Loucy (cell line): ENCODE data around the gene ZKSCAN8.
A peak's percentile ranks its signal among the peaks of the same experiment; 100 is the strongest.
"Not testable (repeated sequence)": the region's sequence is repeated elsewhere in the genome, so short reads cannot be mapped to it uniquely, and the experiment has no call there.

Experiments
- H2AFZ ChIP-seq: fragments of 200-600 bp; sonication (generic); 2 replicates; pipeline ENCODE4 v1.6.0; 2016; ENCODE audit warnings: antibody characterized with exemption, mild to moderate bottlenecking, low read length, moderate library complexity
- H3F3A ChIP-seq: fragments of 200-600 bp; 2 replicates; pipeline ENCODE4 v1.6.0; 2016; ENCODE audit warnings: antibody characterized with exemption, low read depth, mild to moderate bottlenecking
- H3K27me3 ChIP-seq: fragments of 200-600 bp; sonication (generic); 2 replicates; pipeline ENCODE4 v1.6.1; 2014; ENCODE audit warnings: low read length, mild to moderate bottlenecking; ENCODE audit not compliant: insufficient read depth, poor library complexity, severe bottlenecking
- H3K36me3 ChIP-seq: fragments of 200-600 bp; sonication (generic); 2 replicates; pipeline ENCODE4 v1.6.1; 2016; ENCODE audit warnings: low read length; ENCODE audit not compliant: insufficient read depth
- H3K4me1 ChIP-seq: fragments of 200-600 bp; sonication (generic); 2 replicates; pipeline ENCODE4 v1.5.1; 2014; ENCODE audit warnings: low read length, mild to moderate bottlenecking; ENCODE audit not compliant: insufficient read depth, poor library complexity, severe bottlenecking
- H3K4me2 ChIP-seq: fragments of 200-600 bp; sonication (generic); 2 replicates; pipeline ENCODE4 v1.6.0; 2014; ENCODE audit warnings: antibody characterized with exemption, low read length, low read depth, mild to moderate bottlenecking; ENCODE audit not compliant: poor library complexity, severe bottlenecking
- H3K4me3 ChIP-seq: fragments of 200-600 bp; sonication (generic); 2 replicates; pipeline ENCODE4 v1.5.1; 2014; ENCODE audit warnings: low read length, mild to moderate bottlenecking, mixed read lengths; ENCODE audit not compliant: poor library complexity, severe bottlenecking
- H3K79me2 ChIP-seq: fragments of 200-600 bp; sonication (generic); 2 replicates; pipeline ENCODE4 v1.6.1; 2014; ENCODE audit warnings: low read length; ENCODE audit not compliant: insufficient read depth
- H3K9ac ChIP-seq: fragments of 200-600 bp; sonication (generic); 2 replicates; pipeline ENCODE4 v1.6.0; 2014; ENCODE audit warnings: mild to moderate bottlenecking, low read depth, low read length, moderate library complexity; ENCODE audit not compliant: poor library complexity, severe bottlenecking
- H3K9me2 ChIP-seq: fragments of 200-600 bp; sonication (generic); replicated peaks from 2 replicates; pipeline ENCODE4 v1.6.1; 2016; ENCODE audit warnings: low read depth, low read length, mixed read lengths
- H3K9me3 ChIP-seq: fragments of 200-600 bp; sonication (generic); 2 replicates; pipeline ENCODE4 v1.6.1; 2014; ENCODE audit warnings: mild to moderate bottlenecking, antibody characterized with exemption, low read length, low read depth; ENCODE audit not compliant: insufficient read depth
- H4K20me1 ChIP-seq: fragments of 200-600 bp; sonication (generic); 2 replicates; pipeline ENCODE4 v1.6.0; 2014; ENCODE audit warnings: antibody characterized with exemption, low read length, mild to moderate bottlenecking; ENCODE audit not compliant: insufficient read depth, poor library complexity, severe bottlenecking
- CTCF ChIP-seq: fragments of 200-600 bp; sonication (generic); conservative IDR thresholded peaks from 2 replicates; pipeline ENCODE4 v1.5.1; 2014; ENCODE audit warnings: mild to moderate bottlenecking, antibody characterized with exemption, low read length
- EZH2phosphoT487 ChIP-seq: fragments of 200-600 bp; IDR thresholded peaks from 2 replicates; pipeline ENCODE4 v1.6.1; 2018; ENCODE audit warnings: antibody characterized with exemption, mild to moderate bottlenecking, moderate library complexity, borderline replicate concordance

ZKSCAN8 gene

GRCh38 chr6:28141500-28142329 is at the start of gene ZKSCAN8:
TSS of gene ZKSCAN8 (plus strand) at chr6:28141883. CDS start at chr6:28148408, 6,525 bp downstream.
- H3F3A ChIP-seq: no peaks in the 10 kb centered on the region
- H3K79me2 ChIP-seq: peaks cover 64% of the 10 kb centered on the region
- H2AFZ ChIP-seq: peak within 1 kb of the TSS; percentile 95
- peak within 1 kb of the TSS; percentile 94 for H3K9ac ChIP-seq
- no peaks in the 10 kb centered on the region for H3K9me3 ChIP-seq
- TF ChIP-seq EZH2phosphoT487 (no peak), CTCF (no peak)
- peaks cover 53% of the 10 kb centered on the region for H3K4me1 ChIP-seq
- no peaks in the 10 kb centered on the region for H3K36me3 ChIP-seq
- peaks cover 32% of the 10 kb centered on the region for H4K20me1 ChIP-seq
- peak within 1 kb of the TSS; percentile 93 for H3K4me2 ChIP-seq
- no peaks in the 10 kb centered on the region for H3K9me2 ChIP-seq
- H3K4me3 ChIP-seq: peak within 1 kb of the TSS; percentile 97
- H3K27me3 ChIP-seq: no peaks in the 10 kb centered on the region

GRCh38 chr6:28102222-28102621 is 39.5 kb upstream of the ZKSCAN8 start:
- not testable (repeated sequence) for H3K4me3 ChIP-seq, H3F3A ChIP-seq, H3K9ac ChIP-seq, H3K9me3 ChIP-seq, H3K4me2 ChIP-seq, H4K20me1 ChIP-seq, H3K27me3 ChIP-seq, H3K9me2 ChIP-seq, H2AFZ ChIP-seq, H3K36me3 ChIP-seq, H3K79me2 ChIP-seq
- H3K4me1 ChIP-seq: peaks cover 12% of the 10 kb centered on the region

- not testable (repeated sequence) for H4K20me1 ChIP-seq, H3F3A ChIP-seq, H3K4me3 ChIP-seq, H3K9me3 ChIP-seq, H3K9ac ChIP-seq, H3K4me2 ChIP-seq, H3K36me3 ChIP-seq, H3K9me2 ChIP-seq, H2AFZ ChIP-seq, H3K27me3 ChIP-seq, H3K79me2 ChIP-seq
- peaks cover 12% of the 10 kb centered on the region for H3K4me1 ChIP-seq
These were observed 39.0 kb upstream of the ZKSCAN8 start for GRCh38 chr6:28102699-28103098.

GRCh38 chr6:28104392-28105244 is 37.1 kb upstream of the ZKSCAN8 start:
- peak overlapping the region; percentile 91 for H2AFZ ChIP-seq
- H3K9me2 ChIP-seq: no peaks in the 10 kb centered on the region

More at GRCh38 chr6:28104392-28105244, 37.1 kb upstream of the ZKSCAN8 start:
- Histone ChIP-seq H3F3A (no peaks in the 10 kb centered on the region), H3K4me2 (peak overlapping the region; percentile 93), H4K20me1 (no peaks in the 10 kb centered on the region), H3K27me3 (no peaks in the 10 kb centered on the region), H3K4me1 (peaks cover 12% of the 10 kb centered on the region), H3K36me3 (no peaks in the 10 kb centered on the region), H3K79me2 (no peaks in the 10 kb centered on the region), H3K4me3 (peak overlapping the region; percentile 74), H3K9me3 (no peaks in the 10 kb centered on the region), H3K9ac (peak overlapping the region; percentile 72)
- TF ChIP-seq EZH2phosphoT487: no peak
- TF ChIP-seq CTCF: peak; percentile 50
